Fibroblast of skin of abdomen (primary cell): ENCODE results near the gene VEGFA.

Source experiments
- DNase-seq: peaks from one replicate; pipeline ENCODE4 v3.0.0-alpha.2; 2013

The VEGFA gene

DNA sequence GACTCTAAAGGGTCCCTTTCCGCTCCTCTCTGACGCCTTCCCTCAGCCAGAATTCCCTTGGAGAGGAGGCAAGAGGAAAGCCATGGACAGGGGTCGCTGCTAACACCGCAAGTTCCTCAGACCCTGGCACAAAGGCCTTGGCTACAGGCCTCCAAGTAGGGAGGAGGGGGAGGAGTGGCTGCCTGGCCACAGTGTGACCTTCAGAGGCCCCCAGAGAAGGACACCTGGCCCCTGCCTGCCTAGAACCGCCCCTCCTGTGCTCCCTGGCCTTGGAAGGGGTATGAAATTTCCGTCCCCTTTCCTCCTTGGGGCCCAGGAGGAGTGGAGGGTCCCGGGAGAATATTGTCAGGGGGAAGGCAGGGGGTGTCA, 2.7 kb downstream of the VEGFA start:
- no peak for DNase-seq

DNA sequence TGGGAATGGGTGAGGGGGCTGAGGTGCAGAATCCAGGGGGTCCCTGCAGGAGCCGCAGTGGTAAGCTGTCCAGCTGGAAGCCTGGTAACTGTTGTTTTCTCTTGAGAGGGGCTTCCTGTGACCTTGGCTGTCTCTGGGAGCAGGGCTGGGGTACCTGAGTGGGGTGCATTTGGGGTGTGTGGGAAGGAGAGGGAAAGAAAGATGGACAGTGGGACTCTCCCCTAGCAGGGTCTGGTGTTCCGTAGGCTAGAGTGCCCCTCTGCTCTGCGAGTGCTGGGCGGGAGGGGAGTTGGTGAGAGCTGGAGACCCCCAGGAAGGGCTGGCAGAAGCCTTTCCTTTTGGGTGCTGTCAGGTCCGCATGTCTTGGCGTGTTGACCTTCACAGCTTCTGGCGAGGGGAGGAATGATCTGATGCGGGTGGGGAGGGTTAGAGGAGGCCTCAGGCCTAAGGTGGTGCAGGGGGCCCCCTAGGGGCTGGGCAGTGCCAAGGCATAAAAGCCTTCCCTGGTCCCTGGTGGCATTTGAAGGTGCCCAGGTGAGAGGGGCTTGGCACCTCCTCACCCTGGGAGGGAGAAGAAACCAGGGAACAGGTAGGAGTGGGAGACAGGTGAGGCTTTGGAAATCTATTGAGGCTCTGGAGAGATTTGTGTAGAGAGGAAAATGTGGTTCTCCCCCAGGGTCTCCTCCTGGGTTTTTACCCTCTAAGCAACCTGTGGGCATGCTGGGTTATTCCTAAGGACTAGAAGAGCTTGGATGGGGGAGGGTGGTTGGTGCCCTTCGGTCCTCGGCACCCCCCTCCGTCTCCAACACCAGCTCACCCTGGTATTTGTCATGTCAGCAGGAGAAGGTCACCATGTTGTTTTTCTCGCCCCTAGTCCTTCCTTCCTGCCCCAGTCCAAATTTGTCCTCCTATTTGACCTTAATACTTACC, 3.3 kb downstream of the VEGFA start:
- DNase-seq = peak; percentile 53

DNA sequence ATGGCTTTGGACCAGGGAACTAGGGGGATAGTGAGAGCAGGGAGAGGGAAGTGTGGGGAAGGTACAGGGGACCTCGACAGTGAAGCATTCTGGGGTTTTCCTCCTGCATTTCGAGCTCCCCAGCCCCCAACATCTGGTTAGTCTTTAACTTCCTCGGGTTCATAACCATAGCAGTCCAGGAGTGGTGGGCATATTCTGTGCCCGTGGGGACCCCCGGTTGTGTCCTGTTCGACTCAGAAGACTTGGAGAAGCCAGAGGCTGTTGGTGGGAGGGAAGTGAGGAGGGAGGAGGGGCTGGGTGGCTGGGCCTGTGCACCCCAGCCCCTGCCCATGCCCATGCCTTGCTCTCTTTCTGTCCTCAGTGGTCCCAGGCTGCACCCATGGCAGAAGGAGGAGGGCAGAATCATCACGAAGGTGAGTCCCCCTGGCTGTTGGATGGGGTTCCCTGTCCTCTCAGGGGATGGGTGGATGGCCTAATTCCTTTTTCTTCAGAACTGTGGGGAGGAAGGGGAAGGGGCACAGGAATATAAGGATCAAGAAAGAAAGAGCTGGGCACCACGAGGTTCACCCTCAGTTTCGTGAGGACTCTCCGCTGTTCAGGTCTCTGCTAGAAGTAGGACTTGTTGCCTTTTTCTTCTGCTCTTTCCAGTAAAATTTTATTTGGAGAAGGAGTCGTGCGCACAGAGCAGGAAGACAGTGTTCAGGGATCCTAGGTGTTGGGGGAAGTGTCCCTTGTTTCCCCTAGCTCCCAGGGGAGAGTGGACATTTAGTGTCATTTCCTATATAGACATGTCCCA, 4.2 kb downstream of the VEGFA start:
- no peak for DNase-seq

DNA sequence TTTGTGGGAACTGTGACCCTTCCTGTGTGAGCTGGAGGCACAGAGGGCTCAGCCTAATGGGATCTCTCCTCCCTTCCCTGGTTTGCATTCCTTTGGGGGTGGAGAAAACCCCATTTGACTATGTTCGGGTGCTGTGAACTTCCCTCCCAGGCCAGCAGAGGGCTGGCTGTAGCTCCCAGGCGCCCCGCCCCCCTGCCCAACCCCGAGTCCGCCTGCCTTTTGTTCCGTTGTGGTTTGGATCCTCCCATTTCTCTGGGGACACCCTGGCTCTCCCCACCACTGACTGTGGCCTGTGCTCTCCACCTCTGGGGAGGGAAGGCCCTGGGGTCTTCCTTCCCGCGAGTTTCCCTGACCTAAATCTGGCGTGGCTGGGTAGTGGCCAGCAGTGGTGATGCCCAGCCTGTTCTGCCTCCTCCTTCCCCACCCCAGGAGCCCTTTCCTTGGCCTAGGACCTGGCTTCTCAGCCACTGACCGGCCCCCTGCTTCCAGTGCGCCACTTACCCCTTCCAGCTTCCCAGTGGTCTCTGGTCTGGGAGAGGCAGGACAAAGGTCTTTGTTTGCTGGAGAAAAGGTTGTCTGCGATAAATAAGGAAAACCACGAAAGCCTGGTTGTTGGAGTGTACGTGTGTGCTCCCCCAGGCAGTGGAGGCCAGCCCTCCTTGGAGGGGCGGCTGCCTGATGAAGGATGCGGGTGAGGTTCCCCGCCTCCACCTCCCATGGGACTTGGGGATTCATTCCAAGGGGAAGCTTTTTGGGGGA, 4.9 kb downstream of the VEGFA start:
- peak; percentile 79 for DNase-seq

DNA sequence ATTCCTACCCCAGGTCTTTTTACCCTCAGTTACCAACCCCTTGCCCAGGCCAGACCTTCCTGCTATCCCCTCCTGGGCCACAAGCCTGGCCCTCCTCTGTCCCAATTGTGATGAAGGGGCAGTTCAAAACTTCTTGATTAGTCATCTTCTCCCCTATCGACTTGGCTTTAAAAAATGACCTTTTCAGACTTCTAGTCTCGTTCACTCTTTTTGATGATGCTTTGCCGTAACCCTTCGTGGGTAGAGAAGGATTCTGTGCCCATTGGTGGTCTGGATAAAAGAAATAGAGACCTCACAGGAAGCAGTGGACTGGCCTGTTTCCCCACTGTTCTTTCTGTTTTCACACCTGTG, 5.5 kb downstream of the VEGFA start:
- no peak for DNase-seq

DNA sequence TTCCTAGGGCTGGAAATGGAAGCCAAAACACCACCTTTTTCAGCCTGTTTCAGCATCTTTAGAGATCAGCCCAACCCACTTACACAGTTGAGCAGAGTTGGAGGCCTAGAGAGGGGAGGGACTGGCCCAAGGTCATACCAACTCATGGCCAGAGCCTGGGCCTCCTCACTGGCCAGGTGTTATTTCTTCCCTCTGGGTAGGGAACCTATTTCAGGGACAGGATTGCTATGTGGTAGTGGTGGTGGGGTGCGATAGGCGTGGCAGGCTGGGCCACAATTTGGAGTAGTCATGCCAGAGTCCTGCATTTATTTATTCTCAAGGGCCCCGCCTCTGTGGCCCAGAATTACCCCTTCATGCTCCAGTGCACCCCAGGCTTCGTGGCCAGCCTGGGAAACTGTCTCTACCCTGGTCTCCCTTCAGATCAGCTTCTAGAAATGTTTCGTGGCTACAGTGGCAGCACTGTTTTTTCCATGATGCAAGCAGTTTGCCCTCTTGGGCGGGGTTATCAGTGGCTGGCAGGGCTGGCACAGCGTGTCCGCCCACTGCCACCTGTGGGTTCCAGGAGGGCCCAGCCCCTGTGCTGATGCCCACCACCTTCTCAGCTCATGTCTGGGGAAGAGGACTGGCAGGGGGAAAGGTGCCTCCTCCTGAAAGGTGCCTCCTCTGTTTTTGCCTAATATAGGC, 6.2 kb downstream of the VEGFA start:
- no peak for DNase-seq

DNA sequence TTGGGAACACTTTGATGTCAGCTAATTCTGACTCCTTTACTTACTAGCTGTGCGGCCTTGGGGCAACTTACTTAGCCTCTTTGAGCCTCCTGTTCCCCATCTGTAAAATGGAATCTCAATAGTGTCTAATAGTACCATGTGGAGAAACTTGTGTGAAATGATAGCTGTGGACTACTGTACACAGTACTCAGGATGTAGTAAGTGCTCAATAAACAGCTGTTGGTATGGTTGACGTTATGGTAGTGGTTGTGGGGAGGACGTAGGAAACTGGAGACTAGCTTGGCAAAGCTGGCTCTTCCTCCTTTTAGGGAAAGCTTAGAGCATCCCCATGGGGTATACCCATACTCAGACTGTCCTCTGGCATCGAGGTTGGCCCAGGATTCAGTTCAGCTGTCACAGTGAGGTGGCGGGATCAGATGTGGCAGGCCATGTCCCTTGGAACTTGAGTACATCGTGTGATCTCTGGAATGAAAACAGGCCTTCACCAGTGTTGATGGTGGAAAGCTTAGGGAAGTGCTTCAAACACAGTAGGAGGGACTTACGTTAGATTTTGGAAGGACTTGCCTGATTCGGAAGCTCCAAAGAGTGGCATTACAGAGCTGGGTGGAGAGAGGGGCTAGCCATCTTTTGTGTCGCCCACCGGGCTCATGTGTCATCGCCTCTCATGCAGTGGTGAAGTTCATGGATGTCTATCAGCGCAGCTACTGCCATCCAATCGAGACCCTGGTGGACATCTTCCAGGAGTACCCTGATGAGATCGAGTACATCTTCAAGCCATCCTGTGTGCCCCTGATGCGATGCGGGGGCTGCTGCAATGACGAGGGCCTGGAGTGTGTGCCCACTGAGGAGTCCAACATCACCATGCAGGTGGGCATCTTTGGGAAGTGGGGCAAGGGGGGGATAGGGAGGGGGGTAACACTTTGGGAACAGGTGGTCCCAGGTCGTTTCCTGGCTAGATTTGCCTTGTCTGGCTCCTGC, 7.1 kb downstream of the VEGFA start:
- no peak for DNase-seq

DNA sequence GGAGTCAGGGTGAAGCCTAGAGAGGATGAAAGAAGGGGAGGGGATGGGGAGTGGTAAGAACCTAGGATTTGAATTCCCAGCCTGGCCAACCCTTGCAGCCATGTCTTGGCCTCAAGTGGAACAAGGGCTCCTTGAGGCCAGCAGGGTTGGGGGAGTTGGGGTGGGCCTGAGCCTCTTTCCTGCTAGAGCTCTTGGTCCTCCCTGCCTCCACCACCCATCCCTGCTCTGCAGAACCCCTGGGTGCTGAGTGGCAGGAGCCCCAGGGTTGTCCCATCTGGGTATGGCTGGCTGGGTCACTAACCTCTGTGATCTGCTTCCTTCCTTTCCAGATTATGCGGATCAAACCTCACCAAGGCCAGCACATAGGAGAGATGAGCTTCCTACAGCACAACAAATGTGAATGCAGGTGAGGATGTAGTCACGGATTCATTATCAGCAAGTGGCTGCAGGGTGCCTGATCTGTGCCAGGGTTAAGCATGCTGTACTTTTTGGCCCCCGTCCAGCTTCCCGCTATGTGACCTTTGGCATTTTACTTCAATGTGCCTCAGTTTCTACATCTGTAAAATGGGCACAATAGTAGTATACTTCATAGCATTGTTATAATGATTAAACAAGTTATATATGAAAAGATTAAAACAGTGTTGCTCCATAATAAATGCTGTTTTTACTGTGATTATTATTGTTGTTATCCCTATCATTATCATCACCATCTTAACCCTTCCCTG, 8.3 kb downstream of the VEGFA start:
- DNase-seq = no peak

DNA sequence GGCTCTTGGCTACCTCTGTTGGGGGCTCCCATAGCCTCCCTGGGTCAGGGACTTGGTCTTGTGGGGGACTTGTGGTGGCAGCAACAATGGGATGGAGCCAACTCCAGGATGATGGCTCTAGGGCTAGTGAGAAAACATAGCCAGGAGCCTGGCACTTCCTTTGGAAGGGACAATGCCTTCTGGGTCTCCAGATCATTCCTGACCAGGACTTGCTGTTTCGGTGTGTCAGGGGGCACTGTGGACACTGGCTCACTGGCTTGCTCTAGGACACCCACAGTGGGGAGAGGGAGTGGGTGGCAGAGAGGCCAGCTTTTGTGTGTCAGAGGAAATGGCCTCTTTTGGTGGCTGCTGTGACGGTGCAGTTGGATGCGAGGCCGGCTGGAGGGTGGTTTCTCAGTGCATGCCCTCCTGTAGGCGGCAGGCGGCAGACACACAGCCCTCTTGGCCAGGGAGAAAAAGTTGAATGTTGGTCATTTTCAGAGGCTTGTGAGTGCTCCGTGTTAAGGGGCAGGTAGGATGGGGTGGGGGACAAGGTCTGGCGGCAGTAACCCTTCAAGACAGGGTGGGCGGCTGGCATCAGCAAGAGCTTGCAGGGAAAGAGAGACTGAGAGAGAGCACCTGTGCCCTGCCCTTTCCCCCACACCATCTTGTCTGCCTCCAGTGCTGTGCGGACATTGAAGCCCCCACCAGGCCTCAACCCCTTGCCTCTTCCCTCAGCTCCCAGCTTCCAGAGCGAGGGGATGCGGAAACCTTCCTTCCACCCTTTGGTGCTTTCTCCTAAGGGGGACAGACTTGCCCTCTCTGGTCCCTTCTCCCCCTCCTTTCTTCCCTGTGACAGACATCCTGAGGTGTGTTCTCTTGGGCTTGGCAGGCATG, 9.2 kb downstream of the VEGFA start:
- no peak for DNase-seq

DNA sequence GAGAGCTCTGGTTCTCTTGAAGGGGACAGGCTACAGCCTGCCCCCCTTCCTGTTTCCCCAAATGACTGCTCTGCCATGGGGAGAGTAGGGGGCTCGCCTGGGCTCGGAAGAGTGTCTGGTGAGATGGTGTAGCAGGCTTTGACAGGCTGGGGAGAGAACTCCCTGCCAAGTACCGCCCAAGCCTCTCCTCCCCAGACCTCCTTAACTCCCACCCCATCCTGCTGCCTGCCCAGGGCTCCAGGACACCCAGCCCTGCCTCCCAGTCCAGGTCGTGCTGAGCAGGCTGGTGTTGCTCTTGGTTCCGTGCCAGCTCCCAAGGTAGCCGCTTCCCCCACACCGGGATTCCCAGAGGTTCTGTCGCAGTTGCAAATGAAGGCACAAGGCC, 9.8 kb downstream of the VEGFA start:
- no peak for DNase-seq

DNA sequence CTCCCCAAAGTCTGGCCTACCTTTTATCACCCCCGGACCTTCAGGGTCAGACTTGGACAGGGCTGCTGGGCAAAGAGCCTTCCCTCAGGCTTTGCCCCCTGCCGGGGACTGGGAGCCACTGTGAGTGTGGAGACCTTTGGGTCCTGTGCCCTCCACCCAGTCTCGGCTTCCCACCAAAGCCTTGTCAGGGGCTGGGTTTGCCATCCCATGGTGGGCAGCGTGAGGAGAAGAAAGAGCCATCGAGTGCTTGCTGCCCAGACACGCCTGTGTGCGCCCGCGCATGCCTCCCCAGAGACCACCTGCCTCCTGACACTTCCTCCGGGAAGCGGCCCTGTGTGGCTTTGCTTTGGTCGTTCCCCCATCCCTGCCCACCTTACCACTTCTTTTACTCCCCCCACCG, 10.3 kb downstream of the VEGFA start:
- no peak for DNase-seq

DNA sequence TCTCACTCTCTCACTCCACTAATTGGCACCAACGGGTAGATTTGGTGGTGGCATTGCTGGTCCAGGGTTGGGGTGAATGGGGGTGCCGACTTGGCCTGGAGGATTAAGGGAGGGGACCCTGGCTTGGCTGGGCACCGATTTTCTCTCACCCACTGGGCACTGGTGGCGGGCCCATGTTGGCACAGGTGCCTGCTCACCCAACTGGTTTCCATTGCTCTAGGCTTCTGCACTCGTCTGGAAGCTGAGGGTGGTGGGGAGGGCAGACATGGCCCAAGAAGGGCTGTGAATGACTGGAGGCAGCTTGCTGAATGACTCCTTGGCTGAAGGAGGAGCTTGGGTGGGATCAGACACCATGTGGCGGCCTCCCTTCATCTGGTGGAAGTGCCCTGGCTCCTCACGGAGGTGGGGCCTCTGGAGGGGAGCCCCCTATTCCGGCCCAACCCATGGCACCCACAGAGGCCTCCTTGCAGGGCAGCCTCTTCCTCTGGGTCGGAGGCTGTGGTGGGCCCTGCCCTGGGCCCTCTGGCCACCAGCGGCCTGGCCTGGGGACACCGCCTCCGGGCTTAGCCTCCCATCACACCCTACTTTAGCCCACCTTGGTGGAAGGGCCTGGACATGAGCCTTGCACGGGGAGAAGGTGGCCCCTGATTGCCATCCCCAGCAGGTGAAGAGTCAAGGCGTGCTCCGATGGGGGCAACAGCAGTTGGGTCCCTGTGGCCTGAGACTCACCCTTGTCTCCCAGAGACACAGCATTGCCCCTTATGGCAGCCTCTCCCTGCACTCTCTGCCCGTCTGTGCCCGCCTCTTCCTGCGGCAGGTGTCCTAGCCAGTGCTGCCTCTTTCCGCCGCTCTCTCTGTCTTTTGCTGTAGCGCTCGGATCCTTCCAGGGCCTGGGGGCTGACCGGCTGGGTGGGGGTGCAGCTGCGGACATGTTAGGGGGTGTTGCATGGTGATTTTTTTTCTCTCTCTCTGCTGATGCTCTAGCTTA, 11.2 kb downstream of the VEGFA start:
- no peak for DNase-seq

DNA sequence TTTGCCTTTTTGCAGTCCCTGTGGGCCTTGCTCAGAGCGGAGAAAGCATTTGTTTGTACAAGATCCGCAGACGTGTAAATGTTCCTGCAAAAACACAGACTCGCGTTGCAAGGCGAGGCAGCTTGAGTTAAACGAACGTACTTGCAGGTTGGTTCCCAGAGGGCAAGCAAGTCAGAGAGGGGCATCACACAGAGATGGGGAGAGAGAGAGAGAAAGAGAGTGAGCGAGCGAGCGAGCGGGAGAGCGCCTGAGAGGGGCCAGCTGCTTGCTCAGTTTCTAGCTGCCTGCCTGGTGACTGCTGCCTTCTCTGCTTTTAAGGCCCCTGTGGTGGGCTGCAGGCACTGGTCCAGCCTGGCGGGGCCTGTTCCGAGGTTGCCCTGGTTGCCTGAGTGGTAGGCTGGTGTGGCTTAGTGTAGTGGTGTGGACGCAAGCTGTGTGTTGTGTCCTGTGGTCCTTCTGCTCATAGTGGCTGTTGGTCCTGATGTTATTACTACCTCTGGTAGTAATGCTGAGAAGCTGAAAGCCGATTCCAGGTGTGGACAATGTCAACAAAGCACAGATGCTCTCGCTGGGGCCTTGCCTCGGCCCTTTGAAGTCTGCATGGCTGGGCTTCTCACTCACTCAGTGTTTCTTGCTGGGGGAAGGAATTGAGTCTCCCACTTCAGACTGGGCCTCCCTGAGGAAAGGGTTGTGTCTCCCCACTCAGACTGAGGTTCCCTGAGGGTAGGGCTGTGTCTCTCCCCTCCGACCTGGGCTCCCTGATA, 12.1 kb downstream of the VEGFA start:
- DNase-seq = no peak

DNA sequence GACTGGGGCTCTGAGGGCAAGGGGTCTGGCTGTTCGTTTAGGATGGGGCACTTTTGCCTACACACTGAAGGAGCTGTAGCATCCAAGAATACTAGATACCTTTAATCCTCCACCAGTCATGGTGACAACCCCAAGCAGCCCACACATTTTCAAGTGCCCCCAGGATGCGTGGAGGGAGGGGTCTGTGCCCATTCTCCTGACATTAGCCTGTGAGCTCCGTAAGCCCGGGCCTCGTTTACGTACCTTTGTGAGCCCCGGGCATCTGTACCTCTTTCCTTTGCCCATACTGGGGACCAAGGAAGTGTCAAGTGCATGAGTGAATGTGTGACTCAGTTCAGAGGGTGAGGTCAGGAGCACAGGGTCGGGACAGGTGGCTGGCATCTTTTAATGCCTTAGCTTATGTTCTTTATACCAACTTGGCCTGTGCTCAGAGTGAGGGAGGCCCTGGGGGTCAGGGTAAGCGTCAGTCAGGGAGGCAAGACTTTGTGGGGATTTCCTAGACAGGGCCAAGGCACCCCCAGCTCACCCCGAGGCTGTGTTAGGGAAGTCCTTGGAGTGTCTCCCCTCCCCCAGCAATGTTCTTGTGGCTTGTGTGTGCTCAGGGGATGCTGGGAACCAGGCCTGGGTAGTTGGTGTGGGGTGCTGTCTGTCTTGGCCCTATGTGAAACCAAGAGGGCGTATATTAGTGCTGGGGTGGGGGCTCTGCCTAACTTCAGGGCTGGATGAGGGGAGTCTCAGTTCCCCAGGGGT, 12.9 kb downstream of the VEGFA start:
- DNase-seq = no peak

DNA sequence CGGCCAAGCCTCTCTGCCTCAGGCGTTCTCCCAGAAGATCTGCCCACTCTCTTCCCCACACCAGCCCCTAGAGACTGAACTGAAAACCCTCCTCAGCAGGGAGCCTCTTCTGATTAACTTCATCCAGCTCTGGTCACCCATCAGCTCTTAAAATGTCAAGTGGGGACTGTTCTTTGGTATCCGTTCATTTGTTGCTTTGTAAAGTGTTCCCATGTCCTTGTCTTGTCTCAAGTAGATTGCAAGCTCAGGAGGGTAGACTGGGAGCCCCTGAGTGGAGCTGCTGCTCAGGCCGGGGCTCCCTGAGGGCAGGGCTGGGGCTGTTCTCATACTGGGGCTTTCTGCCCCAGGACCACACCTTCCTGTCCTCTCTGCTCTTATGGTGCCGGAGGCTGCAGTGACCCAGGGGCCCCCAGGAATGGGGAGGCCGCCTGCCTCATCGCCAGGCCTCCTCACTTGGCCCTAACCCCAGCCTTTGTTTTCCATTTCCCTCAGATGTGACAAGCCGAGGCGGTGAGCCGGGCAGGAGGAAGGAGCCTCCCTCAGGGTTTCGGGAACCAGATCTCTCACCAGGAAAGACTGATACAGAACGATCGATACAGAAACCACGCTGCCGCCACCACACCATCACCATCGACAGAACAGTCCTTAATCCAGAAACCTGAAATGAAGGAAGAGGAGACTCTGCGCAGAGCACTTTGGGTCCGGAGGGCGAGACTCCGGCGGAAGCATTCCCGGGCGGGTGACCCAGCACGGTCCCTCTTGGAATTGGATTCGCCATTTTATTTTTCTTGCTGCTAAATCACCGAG, 14.2 kb downstream of the VEGFA start:
- no peak for DNase-seq

DNA sequence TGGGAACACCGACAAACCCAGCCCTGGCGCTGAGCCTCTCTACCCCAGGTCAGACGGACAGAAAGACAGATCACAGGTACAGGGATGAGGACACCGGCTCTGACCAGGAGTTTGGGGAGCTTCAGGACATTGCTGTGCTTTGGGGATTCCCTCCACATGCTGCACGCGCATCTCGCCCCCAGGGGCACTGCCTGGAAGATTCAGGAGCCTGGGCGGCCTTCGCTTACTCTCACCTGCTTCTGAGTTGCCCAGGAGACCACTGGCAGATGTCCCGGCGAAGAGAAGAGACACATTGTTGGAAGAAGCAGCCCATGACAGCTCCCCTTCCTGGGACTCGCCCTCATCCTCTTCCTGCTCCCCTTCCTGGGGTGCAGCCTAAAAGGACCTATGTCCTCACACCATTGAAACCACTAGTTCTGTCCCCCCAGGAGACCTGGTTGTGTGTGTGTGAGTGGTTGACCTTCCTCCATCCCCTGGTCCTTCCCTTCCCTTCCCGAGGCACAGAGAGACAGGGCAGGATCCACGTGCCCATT, 15.3 kb downstream of the VEGFA start:
- no peak for DNase-seq
